Ovary (tissue), 10 donors: ENCODE measurements around the gene SLC35D2. TPM values are rescaled to one million over a fixed set of nuclear protein-coding genes. Genes with fewer than 3 reads are reported as not detected.

Experiments
- DNase-seq, 5 donors: peaks; one replicate each; pipeline ENCODE4 v3.0.0-alpha.2; 2019 to 2020
- H3K27ac ChIP-seq, 2 donors: fragments of 200-600 bp; one replicate each; pipeline versions ENCODE4 v1.5.1 to v1.8.0; 2019 to 2022
- H3K27me3 ChIP-seq: fragments of 200-600 bp; one replicate; pipeline ENCODE4 v1.8.0; 2022
- H3K36me3 ChIP-seq: fragments of 200-600 bp; sonication (generic); one replicate; pipeline ENCODE4 v1.5.1; 2019
- H3K4me1 ChIP-seq: one replicate; pipeline ENCODE4 v1.8.1; 2013; ENCODE audit warnings: mild to moderate bottlenecking, moderate library complexity; ENCODE audit not compliant: insufficient read depth
- H3K4me3 ChIP-seq: fragments of 200-600 bp; sonication (generic); one replicate; pipeline ENCODE4 v1.5.1; 2017
- H3K9me3 ChIP-seq, 2 donors: fragments of 200-600 bp in 1 of 2; sonication (generic) in 1 of 2; one replicate each; pipeline versions ENCODE4 v1.5.1 to v1.8.1; 2013 to 2019; ENCODE audit warnings: mild to moderate bottlenecking in 1 of 2, moderate library complexity in 1 of 2
- CTCF ChIP-seq, 3 donors: fragments of 450-650 bp in 2 of 3; fragments of 200-600 bp in 1 of 3; IDR thresholded peaks; one replicate each; pipeline versions ENCODE4 v1.5.1 to v1.8.0; 2016 to 2022; ENCODE audit warnings: antibody characterized with exemption in 3 of 3, mild to moderate bottlenecking in 1 of 3
- EP300 ChIP-seq: sonication (generic); formaldehyde crosslinking; IDR thresholded peaks from one replicate; pipeline ENCODE4 v1.6.1; 2017; ENCODE audit warnings: antibody characterized with exemption
- POLR2A ChIP-seq: fragments of 450-650 bp; IDR thresholded peaks from one replicate; pipeline ENCODE4 v1.6.1; 2017; ENCODE audit warnings: antibody characterized with exemption, mild to moderate bottlenecking, moderate library complexity
- WGBS, 3 donors: extraction: QIAGEN DNeasy Blood & Tissue Kit in 1 of 3; methylation state at CpG; one replicate each; pipeline versions ENCODE4 v1.1.5 to v1.1.7; 2013 to 2017; 5-methylcytosine and 5-hydroxymethylcytosine counted together
- intact Hi-C, 4 donors: fragments of 100-400 bp; cut with DNase I; formaldehyde crosslinking; loops; one replicate each; pipeline versions ENCODE4 v1.11.0 to v1.15.1; 2022 to 2023
- long read RNA-seq, 3 donors: library from polyadenylated mRNA in 2 of 3; unstranded in 2 of 3; transcript quantifications; one replicate each; pipeline ENCODE4 v2.0.0 and lab custom pipeline, GENCODE V29; 2021 to 2026
- polyA plus RNA-seq, 2 donors: library from polyadenylated mRNA; stranded (reverse); fragments of 200-250 nt in 1 of 2; fragments of 350-450 nt in 1 of 2; fragmentation: Illumina TruSeq in 1 of 2; extraction: RNeasy Lipid Tissue Mini Kit (QIAGEN cat#74804) in 1 of 2; gene quantifications; one replicate each; pipeline ENCODE4 v1.2.3, GENCODE V29; 2013 to 2014
- total RNA-seq, 7 donors: library from RNA; depleted of rRNA in 2 of 7; stranded (reverse); fragments of >200 nt in 2 of 7; fragmentation: NEBNext Ultra II Directional in 3 of 7; extraction: Animal tissue kit (Norgen Biotek cat#: 25700) in 3 of 7; gene quantifications; one replicate each; pipeline versions ENCODE4 v1.1.0 to v1.2.4, GENCODE V29; 2016 to 2023
- donor health status: DM: no; HTN: no; CAD: no; lungs with moderate emphysema.
- donor health status: DM: no; HTN: no; CAD: no.
- donor health status: Bipolar disorder and iron deficiency.
- donor health status: DM: yes; HTN: yes; CAD: no.
- donor health status: DM: no; HTN: no; CAD: no.
- donor health status: DM: yes; HTN: yes; CAD: no.

SLC35D2 gene
- 10 to 100 TPM; 23.0 to 28.0 (median 26.0) TPM for total RNA-seq
- polyA plus RNA-seq: 10 to 100 TPM; 22.1 to 36.1 TPM
- long read RNA-seq, donor 1, partial matches to known transcripts: 2 of 4 reads
- long read RNA-seq, donor 1, other reads (novel, unspliced or antisense): 2 of 4 reads
- long read RNA-seq, donor 2, transcript SLC35D2-201 (12 exons, 1,626 nt): major isoform, 6 of 6 reads
- long read RNA-seq, donor 2, partial matches to known transcripts: 0 of 6 reads
- long read RNA-seq, donor 2, other reads (novel, unspliced or antisense): 0 of 6 reads
- long read RNA-seq, donor 3, transcript SLC35D2-201 (12 exons, 1,626 nt): major isoform, 23 of 43 reads
- long read RNA-seq, donor 3, partial matches to known transcripts: 1 of 43 reads
- long read RNA-seq, donor 3, other reads (novel, unspliced or antisense): 15 of 43 reads

GRCh38 chr9:96383165-96383942, at the start of gene SLC35D2:
Gene SLC35D2 (minus strand): TSS chr9:96383711. CDS start chr9:96383634, 77 bp downstream.
- peak within 1 kb of the TSS; percentile 90 to 92 for H3K27ac ChIP-seq
- TF ChIP-seq EP300: no peak
- TF ChIP-seq POLR2A: no peak
- TF ChIP-seq CTCF (IDR thresholded peaks at IDR 0.05): no peak
- H3K4me1 ChIP-seq: peaks cover 2% of the 10 kb centered on the region
- H3K36me3 ChIP-seq: no peaks in the 10 kb centered on the region
- no peaks in the 10 kb centered on the region for H3K9me3 ChIP-seq
- no peaks in the 10 kb centered on the region for H3K27me3 ChIP-seq
- intact Hi-C loops: no loop called here
- peak within 1 kb of the TSS; percentile 87 for H3K4me3 ChIP-seq
- peak; percentile 59 to 80 (median 68) for DNase-seq
- 1% methylated on average over 58 to 73 of the region's 73 CpGs for WGBS, 3 donors

GRCh38 chr9:96430377-96430776, 46.9 kb upstream of the SLC35D2 start:
- Histone ChIP-seq H3K36me3 (no peaks in the 10 kb centered on the region), H3K27ac (no peak overlapping the region), H3K27me3 (no peaks in the 10 kb centered on the region), H3K9me3 (no peaks in the 10 kb centered on the region), H3K4me3 (no peak overlapping the region), H3K4me1 (no peaks in the 10 kb centered on the region)
- WGBS, 3 donors: 88 to 94% (median 92%) methylated on average over 2 of the region's 2 CpGs
- intact Hi-C loops: no loop called here
- no peak for DNase-seq
- TF ChIP-seq EP300: no peak
- no peak for TF ChIP-seq CTCF (IDR thresholded peaks at IDR 0.05)
- no peak for TF ChIP-seq POLR2A

GRCh38 chr9:96429732-96430131, 46.2 kb upstream of the SLC35D2 start:
- H3K9me3 ChIP-seq: no peaks in the 10 kb centered on the region
- no peak for DNase-seq
- no peaks in the 10 kb centered on the region for H3K4me1 ChIP-seq
- no peaks in the 10 kb centered on the region for H3K36me3 ChIP-seq
- intact Hi-C loops: no loop called here
- H3K27me3 ChIP-seq: no peaks in the 10 kb centered on the region
- no peak overlapping the region for H3K4me3 ChIP-seq
- TF ChIP-seq CTCF (IDR thresholded peaks at IDR 0.05): no peak
- no peak for TF ChIP-seq POLR2A
- no peak for TF ChIP-seq EP300
- no peak overlapping the region for H3K27ac ChIP-seq

- TF ChIP-seq EP300 (no peak), POLR2A (no peak), CTCF (IDR thresholded peaks at IDR 0.05) (no peak)
- WGBS, 3 donors: 78 to 82% (median 80%) methylated on average over 4 of the region's 4 CpGs
- Histone ChIP-seq H3K4me3 (no peak overlapping the region), H3K4me1 (peaks cover 3% of the 10 kb centered on the region), H3K27me3 (no peaks in the 10 kb centered on the region), H3K36me3 (no peaks in the 10 kb centered on the region), H3K9me3 (no peaks in the 10 kb centered on the region), H3K27ac (no peak overlapping the region)
- DNase-seq: no peak
- intact Hi-C loops: no loop called here
Measured at GRCh38 chr9:96425500-96426169, 42.1 kb upstream of the SLC35D2 start.
